ENCODE results near the gene AP1M2.
"Not testable (repeated sequence)": the region's sequence is repeated elsewhere in the genome, so short reads cannot be mapped to it uniquely, and the experiment has no call there.

Gene AP1M2

DNA sequence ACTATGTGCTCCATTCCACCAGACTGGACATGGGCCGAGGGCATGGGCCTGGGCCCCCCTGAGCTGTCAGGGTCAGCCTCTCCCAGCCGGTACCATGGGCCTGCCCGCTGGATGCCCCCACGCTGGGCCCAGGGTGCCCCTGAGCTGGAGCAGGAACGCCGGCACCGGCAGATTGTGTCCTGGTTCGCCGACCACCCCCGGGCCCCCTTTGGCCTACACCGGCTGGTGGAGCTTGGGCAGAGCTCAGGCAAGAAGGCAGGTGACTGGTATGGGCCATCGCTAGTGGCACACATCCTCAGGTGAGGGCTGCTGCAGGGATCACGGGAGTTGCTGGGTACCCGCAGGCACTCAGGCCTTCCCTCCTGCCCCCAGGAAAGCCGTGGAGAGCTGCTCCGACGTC is 40.3 kb downstream of the AP1M2 start:
- TF ChIP-seq POLR2A (IDR thresholded peaks at IDR 0.05; ENCODE audit: low read depth, low read length): no peak
- FAIRE-seq (no peak), DNase-seq (ENCODE audit: insufficient read length, low spot score) (no peak)

GRCh38 chr19:10544753-10545251 is 42.3 kb downstream of the AP1M2 start:
- TF ChIP-seq POLR2A (IDR thresholded peaks at IDR 0.05; ENCODE audit: low read depth, low read length): no peak
- no peak for FAIRE-seq
- DNase-seq (ENCODE audit: insufficient read length, low spot score): no peak

GRCh38 chr19:10544242-10544752 is 42.8 kb downstream of the AP1M2 start:
- FAIRE-seq (no peak), DNase-seq (ENCODE audit: insufficient read length, low spot score) (no peak)
- TF ChIP-seq POLR2A (IDR thresholded peaks at IDR 0.05; ENCODE audit: low read depth, low read length): no peak

- no peak for FAIRE-seq
- DNase-seq (ENCODE audit: insufficient read length, low spot score): peak; percentile 88
- TF ChIP-seq POLR2A (IDR thresholded peaks at IDR 0.05; ENCODE audit: low read depth, low read length): peak; percentile 81
Observed at GRCh38 chr19:10543420-10544241, 43.5 kb downstream of the AP1M2 start, which contains the start of gene ATG4D. TSS of gene ATG4D (plus strand) at chr19:10543904. CDS start at chr19:10544091, 187 bp downstream.

- DNase-seq (ENCODE audit: insufficient read length, low spot score) (no peak), FAIRE-seq (no peak)
- TF ChIP-seq POLR2A (IDR thresholded peaks at IDR 0.05; ENCODE audit: low read depth, low read length): no peak
Observed at GRCh38 chr19:10543059-10543419, 44.1 kb downstream of the AP1M2 start.

- not testable (repeated sequence) for FAIRE-seq; DNase-seq (ENCODE audit: insufficient read length, low spot score)
Observed at GRCh38 chr19:10539016-10539415, 48.1 kb downstream of the AP1M2 start.

- FAIRE-seq (no peak), DNase-seq (ENCODE audit: insufficient read length, low spot score) (no peak)
- no peak for TF ChIP-seq POLR2A (IDR thresholded peaks at IDR 0.05; ENCODE audit: low read depth, low read length)
Observed at GRCh38 chr19:10538204-10538983, 48.7 kb downstream of the AP1M2 start.

DNA sequence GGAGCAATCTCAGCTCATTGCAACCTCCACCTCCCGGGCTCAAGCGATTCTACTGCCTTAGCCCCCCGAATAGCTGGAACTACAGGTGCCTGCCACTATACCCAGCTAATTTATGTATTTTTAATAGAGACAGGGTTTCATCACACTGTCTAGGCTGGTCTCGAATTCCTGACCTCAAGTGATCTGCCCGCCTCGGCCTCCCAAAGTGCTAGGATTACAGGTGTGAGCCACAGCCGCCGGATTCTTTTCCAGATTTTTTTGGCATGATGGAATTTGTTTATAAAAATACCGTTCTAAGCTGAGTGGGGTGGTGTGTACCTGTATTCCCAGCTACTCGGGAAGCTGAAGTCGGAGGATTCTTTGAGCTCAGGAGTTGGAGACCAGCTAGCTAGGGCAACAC is 49.4 kb downstream of the AP1M2 start:
- FAIRE-seq (no peak), DNase-seq (ENCODE audit: insufficient read length, low spot score) (no peak)
- no peak for TF ChIP-seq POLR2A (IDR thresholded peaks at IDR 0.05; ENCODE audit: low read depth, low read length)

DNA sequence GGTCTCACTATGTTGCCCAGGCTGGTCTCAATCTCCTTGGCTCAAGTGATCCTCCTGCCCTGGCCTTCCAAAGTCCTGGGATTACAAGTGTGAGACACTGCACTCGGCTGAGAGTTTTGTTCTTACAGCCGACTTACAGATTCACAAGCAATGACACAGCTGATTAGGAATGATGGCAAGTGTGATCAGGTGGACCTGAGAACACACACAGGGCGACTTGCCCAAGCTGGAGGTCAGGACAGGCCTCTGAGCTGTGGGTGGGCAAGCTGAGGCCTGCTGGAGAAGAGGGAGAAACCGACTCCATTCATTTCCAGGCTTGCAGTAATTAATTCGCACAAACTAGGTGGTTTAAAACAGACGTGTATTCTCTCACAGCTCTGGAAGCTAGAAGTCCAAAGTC is 51.5 kb downstream of the AP1M2 start:
- FAIRE-seq: no peak
- TF ChIP-seq POLR2A (IDR thresholded peaks at IDR 0.05; ENCODE audit: low read depth, low read length): no peak

DNA sequence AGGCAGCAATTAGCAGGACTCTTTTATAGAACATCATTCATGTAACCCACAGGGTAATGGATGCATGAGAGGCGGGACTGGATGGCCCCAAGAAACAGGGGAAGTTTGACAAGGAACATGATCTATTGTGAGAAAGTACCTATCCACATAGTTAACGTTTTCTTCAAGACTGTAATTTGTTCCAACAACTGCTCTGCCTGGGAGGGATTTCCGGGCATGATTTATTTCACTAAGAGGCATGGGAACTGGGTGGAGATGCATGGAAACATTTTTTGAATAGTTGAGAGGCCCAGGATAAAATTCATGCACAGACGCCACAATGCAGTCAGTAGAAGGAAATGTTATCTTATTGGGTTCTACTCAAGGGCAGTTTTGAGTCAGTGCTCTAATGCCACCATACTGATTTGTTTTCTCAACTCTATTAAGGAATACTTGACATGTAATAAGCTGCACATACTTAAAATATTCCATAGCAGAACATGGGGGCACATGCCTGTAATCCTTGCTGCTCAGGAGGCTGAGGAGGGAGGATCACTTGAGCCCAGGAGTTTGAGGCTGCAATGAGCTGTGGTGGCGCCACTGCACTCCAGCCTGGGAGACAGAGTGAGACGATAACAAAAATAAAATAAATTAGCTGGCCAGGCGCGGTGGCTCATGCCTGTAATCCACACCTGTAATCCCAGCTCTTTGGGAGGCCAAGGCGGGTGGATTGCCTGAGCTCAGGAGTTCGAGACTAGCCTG is 53.3 kb downstream of the AP1M2 start:
- DNase-seq (ENCODE audit: insufficient read length, low spot score) (no peak), FAIRE-seq (no peak)

More for the DNA sequence above, 51.5 kb downstream of the AP1M2 start:
- DNase-seq (ENCODE audit: insufficient read length, low spot score): no peak

DNA sequence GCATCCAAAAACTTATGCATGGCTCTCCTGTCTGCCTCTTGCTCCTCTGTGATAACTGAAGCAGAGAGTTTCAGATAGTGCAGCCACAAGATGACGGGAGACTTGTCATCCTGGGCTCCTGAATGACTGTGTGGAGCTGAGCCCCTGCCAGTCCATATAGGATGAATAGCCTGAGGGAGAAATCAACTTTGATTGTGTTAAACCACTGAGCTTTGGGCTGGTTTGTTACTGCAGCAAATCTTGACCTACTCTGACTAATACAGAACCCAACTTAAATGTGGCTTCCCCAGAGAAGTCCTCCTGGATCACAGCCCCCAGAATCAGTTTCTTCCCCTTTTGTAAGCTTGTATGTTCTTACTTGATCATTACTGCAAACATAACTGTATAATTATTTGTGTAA is 54.7 kb downstream of the AP1M2 start:
- DNase-seq (ENCODE audit: insufficient read length, low spot score) (no peak), FAIRE-seq (no peak)
- no peak for TF ChIP-seq POLR2A (IDR thresholded peaks at IDR 0.05; ENCODE audit: low read depth, low read length)

More for the DNA sequence above, 53.3 kb downstream of the AP1M2 start:
- TF ChIP-seq POLR2A (IDR thresholded peaks at IDR 0.05; ENCODE audit: low read depth, low read length): no peak

GRCh38 chr19:10526887-10527286 is 60.2 kb downstream of the AP1M2 start:
- FAIRE-seq; DNase-seq (ENCODE audit: insufficient read length, low spot score): not testable (repeated sequence)

DNA sequence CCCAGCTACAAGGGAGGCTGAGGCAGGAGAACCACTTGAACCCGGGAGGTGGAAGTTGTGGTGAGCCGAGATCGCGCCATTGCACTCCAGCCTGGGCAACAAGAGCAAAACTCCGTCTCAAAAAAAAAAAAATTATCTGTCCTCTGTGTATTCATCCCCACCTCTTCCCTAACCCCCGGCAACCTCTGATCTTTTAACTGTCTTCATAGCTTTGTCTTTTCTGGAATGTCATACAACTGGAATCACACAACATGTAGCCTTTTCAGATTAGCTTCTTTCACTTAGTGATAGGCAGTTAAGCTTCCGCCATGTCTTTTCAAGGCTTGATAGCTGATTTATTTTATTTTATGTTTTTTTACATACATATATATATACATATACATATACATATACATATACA is 61.5 kb downstream of the AP1M2 start:
- no peak for TF ChIP-seq POLR2A (IDR thresholded peaks at IDR 0.05; ENCODE audit: low read depth, low read length)
- no peak for DNase-seq (ENCODE audit: insufficient read length, low spot score)
- FAIRE-seq: no peak

DNA sequence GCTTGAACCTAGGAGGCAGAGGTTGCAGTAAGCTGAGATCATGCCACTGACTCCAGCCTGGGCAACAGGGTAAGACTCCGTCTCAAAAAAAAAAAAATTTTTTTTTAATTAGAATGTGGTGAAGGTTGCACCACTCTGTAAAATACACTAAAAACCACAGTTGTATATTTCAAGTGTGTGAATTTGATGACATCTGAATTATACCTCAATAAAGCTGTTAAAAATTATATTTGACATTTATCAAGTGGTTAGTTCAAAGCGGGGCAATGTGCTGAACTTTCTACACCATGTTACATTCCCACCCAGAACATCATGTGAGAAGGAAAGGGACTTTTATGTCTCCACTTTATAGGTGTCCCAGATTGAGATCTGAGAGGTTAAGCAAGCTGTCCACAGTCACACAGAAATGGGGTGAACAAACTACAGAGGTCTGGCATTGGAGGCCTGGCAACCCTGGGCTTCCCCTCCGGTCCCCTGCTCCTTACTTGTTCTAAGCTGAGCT is 63.9 kb downstream of the AP1M2 start:
- FAIRE-seq: no peak
- no peak for DNase-seq (ENCODE audit: insufficient read length, low spot score)
- TF ChIP-seq POLR2A (IDR thresholded peaks at IDR 0.05; ENCODE audit: low read depth, low read length): no peak

All from H54 (cell line).